Measurements from ENCODE around the gene TIAM2.

TIAM2 gene

DNA sequence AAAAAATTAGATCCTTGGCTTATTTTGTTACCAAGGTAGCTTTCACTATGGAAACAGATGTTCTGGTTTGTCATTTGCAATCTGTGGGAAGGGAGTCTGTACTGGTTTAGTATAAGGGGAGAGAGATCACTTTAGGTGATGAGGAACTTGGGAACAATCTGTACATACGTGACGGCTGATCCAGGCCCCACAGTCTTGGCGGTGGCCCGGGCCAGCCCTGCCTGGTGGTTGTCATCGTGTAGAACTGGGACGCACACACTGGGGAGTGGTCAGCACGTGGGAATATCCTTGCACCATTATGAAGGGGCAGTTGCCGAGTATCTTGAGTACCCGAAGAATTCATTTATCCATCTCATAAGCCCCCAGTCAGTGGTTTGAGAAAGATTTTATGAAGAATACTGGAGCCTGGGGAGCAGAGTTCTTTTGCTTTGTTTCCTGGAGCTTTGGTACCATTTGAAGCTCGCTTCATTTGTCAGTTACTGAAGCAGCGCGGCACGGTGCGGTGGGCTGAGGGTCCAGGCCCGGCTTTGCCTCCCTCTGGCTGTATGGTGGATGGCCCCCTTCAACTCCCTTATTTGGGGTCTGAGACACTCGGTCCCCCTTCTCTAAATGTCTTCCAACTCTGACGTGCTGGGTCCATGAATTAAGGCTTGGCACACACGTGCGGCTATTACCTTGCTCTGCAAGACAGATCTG is 245.9 kb downstream of the TIAM2 start:
- in situ Hi-C loops (cut with HindIII; ENCODE audit: low sequenced_read_pairs) = no loop called here
- DNase-seq (ENCODE audit: low read depth, low spot score) = no peak
- TF ChIP-seq, protein P1, sequence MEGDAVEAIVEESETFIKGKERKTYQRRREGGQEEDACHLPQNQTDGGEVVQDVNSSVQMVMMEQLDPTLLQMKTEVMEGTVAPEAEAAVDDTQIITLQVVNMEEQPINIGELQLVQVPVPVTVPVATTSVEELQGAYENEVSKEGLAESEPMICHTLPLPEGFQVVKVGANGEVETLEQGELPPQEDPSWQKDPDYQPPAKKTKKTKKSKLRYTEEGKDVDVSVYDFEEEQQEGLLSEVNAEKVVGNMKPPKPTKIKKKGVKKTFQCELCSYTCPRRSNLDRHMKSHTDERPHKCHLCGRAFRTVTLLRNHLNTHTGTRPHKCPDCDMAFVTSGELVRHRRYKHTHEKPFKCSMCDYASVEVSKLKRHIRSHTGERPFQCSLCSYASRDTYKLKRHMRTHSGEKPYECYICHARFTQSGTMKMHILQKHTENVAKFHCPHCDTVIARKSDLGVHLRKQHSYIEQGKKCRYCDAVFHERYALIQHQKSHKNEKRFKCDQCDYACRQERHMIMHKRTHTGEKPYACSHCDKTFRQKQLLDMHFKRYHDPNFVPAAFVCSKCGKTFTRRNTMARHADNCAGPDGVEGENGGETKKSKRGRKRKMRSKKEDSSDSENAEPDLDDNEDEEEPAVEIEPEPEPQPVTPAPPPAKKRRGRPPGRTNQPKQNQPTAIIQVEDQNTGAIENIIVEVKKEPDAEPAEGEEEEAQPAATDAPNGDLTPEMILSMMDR (IDR thresholded peaks at IDR 0.05; ENCODE audit: low read depth, low read length) = no peak
- H3K4me3 ChIP-seq (ENCODE audit: low read depth, low read length) = no peak overlapping the region

- no peak overlapping the region for H3K4me3 ChIP-seq (ENCODE audit: low read depth, low read length)
- TF ChIP-seq, protein P1 (IDR thresholded peaks at IDR 0.05; ENCODE audit: low read depth, low read length) = no peak
- DNase-seq (ENCODE audit: low read depth, low spot score) = no peak
- in situ Hi-C loops (cut with HindIII; ENCODE audit: low sequenced_read_pairs) = no loop called here
Measured at GRCh38 chr6:155241966-155242365, 246.9 kb downstream of the TIAM2 start.

DNA sequence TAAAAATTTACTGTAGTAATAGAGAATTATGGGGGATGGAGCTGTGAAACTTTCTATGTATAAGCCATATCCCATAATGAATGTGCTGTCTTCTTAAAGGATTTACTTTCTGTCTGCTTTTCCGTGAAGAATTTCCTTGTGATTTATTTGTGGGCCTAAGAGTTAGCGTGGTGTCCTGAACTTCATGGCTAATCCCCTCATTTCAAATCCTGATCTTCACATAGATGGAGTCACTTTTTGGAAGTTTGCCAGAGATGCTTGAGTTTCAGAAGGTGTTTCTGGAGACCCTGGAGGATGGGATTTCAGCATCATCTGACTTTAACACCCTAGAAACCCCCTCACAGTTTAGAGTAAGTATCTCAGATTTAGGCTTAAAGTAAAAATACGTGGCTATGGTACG is 249.3 kb downstream of the TIAM2 start:
- in situ Hi-C loops (cut with HindIII; ENCODE audit: low sequenced_read_pairs) = no loop called here
- no peak overlapping the region for H3K4me3 ChIP-seq (ENCODE audit: low read depth, low read length)
- no peak for DNase-seq (ENCODE audit: low read depth, low spot score)
- TF ChIP-seq, protein P1 (IDR thresholded peaks at IDR 0.05; ENCODE audit: low read depth, low read length) = no peak

GRCh38 chr6:155245193-155245592 is 250.1 kb downstream of the TIAM2 start:
- no peak for DNase-seq (ENCODE audit: low read depth, low spot score)
- TF ChIP-seq, protein P1 (IDR thresholded peaks at IDR 0.05; ENCODE audit: low read depth, low read length) = no peak
- in situ Hi-C loops (cut with HindIII; ENCODE audit: low sequenced_read_pairs) = no loop called here
- no peak overlapping the region for H3K4me3 ChIP-seq (ENCODE audit: low read depth, low read length)

DNA sequence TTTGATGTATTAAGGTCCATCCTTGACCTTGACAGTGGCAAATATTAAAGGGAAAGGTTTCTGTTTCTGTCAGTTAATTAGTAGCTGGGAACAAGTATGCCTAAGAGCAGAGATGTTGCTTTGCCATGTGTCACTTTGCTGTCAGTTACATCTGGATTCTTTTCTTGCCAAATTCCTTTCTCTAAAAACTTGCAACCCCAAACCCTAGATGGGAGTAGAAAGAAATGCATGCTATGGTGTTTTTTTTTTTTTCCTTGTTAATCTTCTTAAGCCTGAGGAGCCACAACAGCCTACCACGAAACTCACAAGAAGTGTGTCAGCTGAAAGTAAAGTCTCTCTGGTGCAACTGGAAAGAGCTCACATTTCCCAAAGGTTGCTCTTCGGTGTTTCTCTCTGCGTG is 250.7 kb downstream of the TIAM2 start:
- TF ChIP-seq, protein P1 (IDR thresholded peaks at IDR 0.05; ENCODE audit: low read depth, low read length) = no peak
- in situ Hi-C loops (cut with HindIII; ENCODE audit: low sequenced_read_pairs) = no loop called here
- DNase-seq (ENCODE audit: low read depth, low spot score) = no peak

GRCh38 chr6:155246825-155247224 is 251.7 kb downstream of the TIAM2 start:
- TF ChIP-seq, protein P1 (IDR thresholded peaks at IDR 0.05; ENCODE audit: low read depth, low read length) = no peak
- H3K4me3 ChIP-seq (ENCODE audit: low read depth, low read length) = no peak overlapping the region
- in situ Hi-C loops (cut with HindIII; ENCODE audit: low sequenced_read_pairs) = no loop called here
- DNase-seq (ENCODE audit: low read depth, low spot score) = no peak

More for the DNA sequence above, 250.7 kb downstream of the TIAM2 start:
- H3K4me3 ChIP-seq (ENCODE audit: low read depth, low read length) = no peak overlapping the region
